HCT116 (cell line): ENCODE results near the gene PRCD.

Experiments
- CEBPB ChIP-seq: IDR thresholded peaks from 2 replicates; pipeline ENCODE4 v1.6.1; 2012; ENCODE audit warnings: low read depth
- ELF1 ChIP-seq: IDR thresholded peaks from 2 replicates; pipeline ENCODE4 v1.6.1; 2012; ENCODE audit warnings: low read depth, borderline replicate concordance
- EZH2phosphoT487 ChIP-seq: fragments of 200-600 bp; IDR thresholded peaks from 2 replicates; pipeline ENCODE4 v1.6.1; 2018; ENCODE audit warnings: antibody characterized with exemption, borderline replicate concordance
- FOSL1 ChIP-seq: IDR thresholded peaks from 2 replicates; pipeline ENCODE4 v1.6.1; 2012; ENCODE audit warnings: low read depth
- POLR2AphosphoS5 ChIP-seq: IDR thresholded peaks from 2 replicates; pipeline ENCODE4 v1.6.1; 2011; ENCODE audit warnings: mild to moderate bottlenecking, low read depth, low read length, moderate library complexity
- TCF7L2 ChIP-seq: IDR thresholded peaks from 2 replicates; pipeline ENCODE4 v1.7.0; 2011; ENCODE audit warnings: borderline replicate concordance, inconsistent platforms; ENCODE audit not compliant: insufficient read depth, insufficient read length; ENCODE audit errors: extremely low read depth
- TF ChIP-seq, protein P1 (sequence below), 3 experiments: fragments of 200-600 bp in 1 of 3; sonication (generic) in 1 of 3; IDR thresholded peaks in 2 of 3; conservative IDR thresholded peaks in 1 of 3; 2 replicates each; pipeline ENCODE4 v1.5.1; 2012 to 2017; ENCODE audit warnings: low read depth in 2 of 3, low read length in 2 of 3, antibody characterized with exemption in 1 of 3, borderline replicate concordance in 1 of 3, control low read depth in 1 of 3, mild to moderate bottlenecking in 1 of 3, mixed read lengths in 1 of 3, mixed run types in 1 of 3, moderate library complexity in 1 of 3; ENCODE audit not compliant: insufficient read depth in 1 of 3

DNA sequence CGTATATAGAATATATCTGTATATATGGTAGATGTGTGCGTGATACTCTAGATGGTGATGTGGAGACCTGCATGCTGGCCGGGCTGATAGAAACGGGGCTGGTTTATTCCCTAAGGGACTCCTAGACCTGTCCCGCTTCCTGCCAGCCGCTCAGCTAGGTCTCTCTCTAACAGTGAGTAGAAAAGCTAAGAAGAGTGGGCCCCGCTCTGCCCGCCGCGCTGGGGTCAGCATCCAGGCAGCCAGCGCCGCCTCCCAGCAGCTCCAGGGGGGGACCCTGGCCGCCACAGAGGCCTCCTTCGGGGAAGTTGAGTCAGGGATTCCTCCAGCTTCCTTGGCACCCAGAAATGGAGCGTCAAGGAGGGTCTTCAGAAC lies 11.7 kb upstream of the PRCD start:
- TF ChIP-seq POLR2AphosphoS5: no peak
- TF ChIP-seq TCF7L2: no peak
- no peak for TF ChIP-seq EZH2phosphoT487
- TF ChIP-seq ELF1: no peak
- TF ChIP-seq, protein P1, sequence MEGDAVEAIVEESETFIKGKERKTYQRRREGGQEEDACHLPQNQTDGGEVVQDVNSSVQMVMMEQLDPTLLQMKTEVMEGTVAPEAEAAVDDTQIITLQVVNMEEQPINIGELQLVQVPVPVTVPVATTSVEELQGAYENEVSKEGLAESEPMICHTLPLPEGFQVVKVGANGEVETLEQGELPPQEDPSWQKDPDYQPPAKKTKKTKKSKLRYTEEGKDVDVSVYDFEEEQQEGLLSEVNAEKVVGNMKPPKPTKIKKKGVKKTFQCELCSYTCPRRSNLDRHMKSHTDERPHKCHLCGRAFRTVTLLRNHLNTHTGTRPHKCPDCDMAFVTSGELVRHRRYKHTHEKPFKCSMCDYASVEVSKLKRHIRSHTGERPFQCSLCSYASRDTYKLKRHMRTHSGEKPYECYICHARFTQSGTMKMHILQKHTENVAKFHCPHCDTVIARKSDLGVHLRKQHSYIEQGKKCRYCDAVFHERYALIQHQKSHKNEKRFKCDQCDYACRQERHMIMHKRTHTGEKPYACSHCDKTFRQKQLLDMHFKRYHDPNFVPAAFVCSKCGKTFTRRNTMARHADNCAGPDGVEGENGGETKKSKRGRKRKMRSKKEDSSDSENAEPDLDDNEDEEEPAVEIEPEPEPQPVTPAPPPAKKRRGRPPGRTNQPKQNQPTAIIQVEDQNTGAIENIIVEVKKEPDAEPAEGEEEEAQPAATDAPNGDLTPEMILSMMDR (IDR thresholded peaks at IDR 0.05 in 2 of 3, conservative IDR thresholded peaks at IDR 0.05 in 1 of 3; ENCODE audit: borderline replicate concordance in 1 of 3, insufficient read depth in 1 of 3, low read depth in 2 of 3, low read length in 2 of 3): no peak
- no peak for TF ChIP-seq CEBPB
- TF ChIP-seq FOSL1: no peak
